ENCODE measurements around the gene PBX4. TPM values are rescaled to one million over a fixed set of nuclear protein-coding genes. Genes with fewer than 3 reads are reported as not detected.

The PBX4 gene
- total and polyA plus RNA-seq, 2 experiments from 2014 or later: 2.6 to 4.1 TPM

DNA sequence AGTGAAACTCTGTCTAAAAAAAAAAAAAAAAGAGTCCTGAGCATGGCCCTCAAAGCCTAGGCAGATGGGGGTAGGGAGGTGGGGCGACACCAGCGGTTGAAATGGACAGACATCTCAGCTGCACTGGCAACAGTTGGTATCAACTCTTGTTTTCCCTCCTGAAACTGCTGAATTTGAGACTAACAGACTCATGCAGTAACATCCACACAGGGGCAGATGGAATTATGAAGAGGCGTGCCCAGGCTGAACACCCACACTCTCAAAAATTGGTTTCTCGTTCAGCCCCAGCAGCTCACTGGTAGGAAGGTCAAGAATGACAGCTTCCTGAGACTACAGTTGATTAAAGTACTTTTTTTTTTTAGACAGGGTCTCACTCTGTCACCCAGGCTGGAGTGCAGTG, 24.1 kb downstream of the PBX4 start:
- peaks cover 24% of the 10 kb centered on the region for H3K4me1 Mint-ChIP-seq
- Histone ChIP-seq H3K9me2 (ENCODE audit: insufficient read depth) (no peaks in the 10 kb centered on the region), H3F3A (replicated peaks; ENCODE audit: low read depth) (peaks cover 8% of the 10 kb centered on the region), H3K4me3 (no peak overlapping the region), H3K27ac (ENCODE audit: low read depth) (no peak overlapping the region), H3K79me2 (replicated peaks; ENCODE audit: insufficient read depth) (no peaks in the 10 kb centered on the region), H4K20me1 (replicated peaks; ENCODE audit: insufficient read depth) (no peaks in the 10 kb centered on the region), H3K4me1 (ENCODE audit: insufficient read depth) (peaks cover 20% of the 10 kb centered on the region), H3K36me3 (ENCODE audit: insufficient read depth) (no peaks in the 10 kb centered on the region), H3K4me2 (no peak overlapping the region), H3K27me3 (ENCODE audit: insufficient read depth) (no peaks in the 10 kb centered on the region), H2AFZ (no peak overlapping the region)
- ATAC-seq (no peak), DNase-seq (ENCODE audit: low spot score) (no peak)
- no peak overlapping the region for H3K4me3 Mint-ChIP-seq
- no peak for TF ChIP-seq POLR2AphosphoS5 (IDR thresholded peaks at IDR 0.05; ENCODE audit: low read depth)
- no peak for TF ChIP-seq EZH2phosphoT487 (IDR thresholded peaks at IDR 0.05; ENCODE audit: unreplicated experiment)
- TF ChIP-seq, protein P1, sequence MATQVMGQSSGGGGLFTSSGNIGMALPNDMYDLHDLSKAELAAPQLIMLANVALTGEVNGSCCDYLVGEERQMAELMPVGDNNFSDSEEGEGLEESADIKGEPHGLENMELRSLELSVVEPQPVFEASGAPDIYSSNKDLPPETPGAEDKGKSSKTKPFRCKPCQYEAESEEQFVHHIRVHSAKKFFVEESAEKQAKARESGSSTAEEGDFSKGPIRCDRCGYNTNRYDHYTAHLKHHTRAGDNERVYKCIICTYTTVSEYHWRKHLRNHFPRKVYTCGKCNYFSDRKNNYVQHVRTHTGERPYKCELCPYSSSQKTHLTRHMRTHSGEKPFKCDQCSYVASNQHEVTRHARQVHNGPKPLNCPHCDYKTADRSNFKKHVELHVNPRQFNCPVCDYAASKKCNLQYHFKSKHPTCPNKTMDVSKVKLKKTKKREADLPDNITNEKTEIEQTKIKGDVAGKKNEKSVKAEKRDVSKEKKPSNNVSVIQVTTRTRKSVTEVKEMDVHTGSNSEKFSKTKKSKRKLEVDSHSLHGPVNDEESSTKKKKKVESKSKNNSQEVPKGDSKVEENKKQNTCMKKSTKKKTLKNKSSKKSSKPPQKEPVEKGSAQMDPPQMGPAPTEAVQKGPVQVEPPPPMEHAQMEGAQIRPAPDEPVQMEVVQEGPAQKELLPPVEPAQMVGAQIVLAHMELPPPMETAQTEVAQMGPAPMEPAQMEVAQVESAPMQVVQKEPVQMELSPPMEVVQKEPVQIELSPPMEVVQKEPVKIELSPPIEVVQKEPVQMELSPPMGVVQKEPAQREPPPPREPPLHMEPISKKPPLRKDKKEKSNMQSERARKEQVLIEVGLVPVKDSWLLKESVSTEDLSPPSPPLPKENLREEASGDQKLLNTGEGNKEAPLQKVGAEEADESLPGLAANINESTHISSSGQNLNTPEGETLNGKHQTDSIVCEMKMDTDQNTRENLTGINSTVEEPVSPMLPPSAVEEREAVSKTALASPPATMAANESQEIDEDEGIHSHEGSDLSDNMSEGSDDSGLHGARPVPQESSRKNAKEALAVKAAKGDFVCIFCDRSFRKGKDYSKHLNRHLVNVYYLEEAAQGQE (IDR thresholded peaks at IDR 0.05; ENCODE audit: unreplicated experiment): no peak
- TF ChIP-seq NANOG (IDR thresholded peaks at IDR 0.05; ENCODE audit: borderline replicate concordance): no peak
- no peak for TF ChIP-seq EZH2 (IDR thresholded peaks at IDR 0.05; ENCODE audit: low read depth, unreplicated experiment)
- TF ChIP-seq, protein P2, sequence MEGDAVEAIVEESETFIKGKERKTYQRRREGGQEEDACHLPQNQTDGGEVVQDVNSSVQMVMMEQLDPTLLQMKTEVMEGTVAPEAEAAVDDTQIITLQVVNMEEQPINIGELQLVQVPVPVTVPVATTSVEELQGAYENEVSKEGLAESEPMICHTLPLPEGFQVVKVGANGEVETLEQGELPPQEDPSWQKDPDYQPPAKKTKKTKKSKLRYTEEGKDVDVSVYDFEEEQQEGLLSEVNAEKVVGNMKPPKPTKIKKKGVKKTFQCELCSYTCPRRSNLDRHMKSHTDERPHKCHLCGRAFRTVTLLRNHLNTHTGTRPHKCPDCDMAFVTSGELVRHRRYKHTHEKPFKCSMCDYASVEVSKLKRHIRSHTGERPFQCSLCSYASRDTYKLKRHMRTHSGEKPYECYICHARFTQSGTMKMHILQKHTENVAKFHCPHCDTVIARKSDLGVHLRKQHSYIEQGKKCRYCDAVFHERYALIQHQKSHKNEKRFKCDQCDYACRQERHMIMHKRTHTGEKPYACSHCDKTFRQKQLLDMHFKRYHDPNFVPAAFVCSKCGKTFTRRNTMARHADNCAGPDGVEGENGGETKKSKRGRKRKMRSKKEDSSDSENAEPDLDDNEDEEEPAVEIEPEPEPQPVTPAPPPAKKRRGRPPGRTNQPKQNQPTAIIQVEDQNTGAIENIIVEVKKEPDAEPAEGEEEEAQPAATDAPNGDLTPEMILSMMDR (conservative IDR thresholded peaks at IDR 0.05; ENCODE audit: low read depth in 2 of 2): no peak
- no peak for TF ChIP-seq STAT1 (IDR thresholded peaks at IDR 0.05; ENCODE audit: unreplicated experiment)
- TF ChIP-seq ETS1 (IDR thresholded peaks at IDR 0.05): no peak
- TF ChIP-seq CREB1 (CRISPR knock-in tag; IDR thresholded peaks at IDR 0.05; ENCODE audit: low read depth): no peak
- no peak for TF ChIP-seq ZNF331 (CRISPR knock-in tag; IDR thresholded peaks at IDR 0.05; ENCODE audit: low read depth)
- no peaks in the 10 kb centered on the region for H3K36me3 Mint-ChIP-seq (ENCODE audit: low read depth)
- no peaks in the 10 kb centered on the region for H3K9me3 Mint-ChIP-seq
- H3K27ac Mint-ChIP-seq: no peak overlapping the region
- H3K27me3 Mint-ChIP-seq (ENCODE audit: insufficient read depth, low read depth, poor library complexity): peaks cover 2% of the 10 kb centered on the region

Data from GM23338 (cell line).